Germinal center (tissue), 1 donor: Measurements from ENCODE around the gene UMAD1.

Experiments used
- DNase-seq: peaks from one replicate; pipeline ENCODE4 v3.0.0; 2012; ENCODE audit warnings: mixed read lengths, low spot score

UMAD1 gene

GRCh38 chr7:7764520-7765396 lies 124.2 kb downstream of the UMAD1 start:
- DNase-seq = no peak

GRCh38 chr7:7765422-7765821 lies 124.9 kb downstream of the UMAD1 start:
- no peak for DNase-seq

- no peak for DNase-seq
Observed at GRCh38 chr7:7766671-7767070, 126.1 kb downstream of the UMAD1 start.

- no peak for DNase-seq
Observed at GRCh38 chr7:7768977-7769709, 128.6 kb downstream of the UMAD1 start.

- DNase-seq = no peak
Observed at GRCh38 chr7:7769710-7770627, 129.4 kb downstream of the UMAD1 start.

- DNase-seq = no peak
Observed at GRCh38 chr7:7771452-7771851, 130.9 kb downstream of the UMAD1 start.

- DNase-seq = peak; percentile 31
Observed at GRCh38 chr7:7772397-7772821, 131.9 kb downstream of the UMAD1 start.

GRCh38 chr7:7773334-7774309 lies 133.1 kb downstream of the UMAD1 start:
- DNase-seq = peak; percentile 17

GRCh38 chr7:7779888-7780287 lies 139.3 kb downstream of the UMAD1 start:
- no peak for DNase-seq

GRCh38 chr7:7783001-7783400 lies 142.4 kb downstream of the UMAD1 start:
- DNase-seq = no peak

GRCh38 chr7:7785344-7785973 lies 144.9 kb downstream of the UMAD1 start:
- DNase-seq = no peak

GRCh38 chr7:7786595-7786994 lies 146.0 kb downstream of the UMAD1 start:
- DNase-seq = no peak

GRCh38 chr7:7789551-7789988 lies 149.0 kb downstream of the UMAD1 start:
- DNase-seq = no peak

GRCh38 chr7:7790041-7790741 lies 149.6 kb downstream of the UMAD1 start:
- no peak for DNase-seq

- no peak for DNase-seq
Observed at GRCh38 chr7:7791523-7791922, 151.0 kb downstream of the UMAD1 start.

GRCh38 chr7:7792056-7792455 lies 151.5 kb downstream of the UMAD1 start:
- no peak for DNase-seq

- DNase-seq = no peak
Observed at GRCh38 chr7:7793249-7793648, 152.7 kb downstream of the UMAD1 start.

GRCh38 chr7:7793921-7794320 lies 153.4 kb downstream of the UMAD1 start:
- no peak for DNase-seq

GRCh38 chr7:7795203-7795602 lies 154.7 kb downstream of the UMAD1 start:
- DNase-seq = no peak

GRCh38 chr7:7795630-7796121 lies 155.1 kb downstream of the UMAD1 start:
- no peak for DNase-seq
